Activated naive CD8-positive, alpha-beta T cell (primary cell): ENCODE measurements around the gene EPHB4.

Experiments
- H3K27ac Mint-ChIP-seq: one replicate; pipeline ENCODE4 v1.8.0; 2021; ENCODE audit warnings: mixed read lengths
- H3K27me3 Mint-ChIP-seq: one replicate; pipeline ENCODE4 v1.8.0; 2021; ENCODE audit warnings: mixed read lengths
- H3K36me3 Mint-ChIP-seq: one replicate; pipeline ENCODE4 v1.8.0; 2021; ENCODE audit warnings: mixed read lengths
- H3K4me1 Mint-ChIP-seq: one replicate; pipeline ENCODE4 v1.8.0; 2021; ENCODE audit warnings: low read depth, mixed read lengths
- H3K4me3 Mint-ChIP-seq: one replicate; pipeline ENCODE4 v1.8.0; 2021; ENCODE audit warnings: mild to moderate bottlenecking, mixed read lengths
- H3K9me3 Mint-ChIP-seq: one replicate; pipeline ENCODE4 v1.8.0; 2021; ENCODE audit warnings: low read depth, mixed read lengths

Gene EPHB4

DNA sequence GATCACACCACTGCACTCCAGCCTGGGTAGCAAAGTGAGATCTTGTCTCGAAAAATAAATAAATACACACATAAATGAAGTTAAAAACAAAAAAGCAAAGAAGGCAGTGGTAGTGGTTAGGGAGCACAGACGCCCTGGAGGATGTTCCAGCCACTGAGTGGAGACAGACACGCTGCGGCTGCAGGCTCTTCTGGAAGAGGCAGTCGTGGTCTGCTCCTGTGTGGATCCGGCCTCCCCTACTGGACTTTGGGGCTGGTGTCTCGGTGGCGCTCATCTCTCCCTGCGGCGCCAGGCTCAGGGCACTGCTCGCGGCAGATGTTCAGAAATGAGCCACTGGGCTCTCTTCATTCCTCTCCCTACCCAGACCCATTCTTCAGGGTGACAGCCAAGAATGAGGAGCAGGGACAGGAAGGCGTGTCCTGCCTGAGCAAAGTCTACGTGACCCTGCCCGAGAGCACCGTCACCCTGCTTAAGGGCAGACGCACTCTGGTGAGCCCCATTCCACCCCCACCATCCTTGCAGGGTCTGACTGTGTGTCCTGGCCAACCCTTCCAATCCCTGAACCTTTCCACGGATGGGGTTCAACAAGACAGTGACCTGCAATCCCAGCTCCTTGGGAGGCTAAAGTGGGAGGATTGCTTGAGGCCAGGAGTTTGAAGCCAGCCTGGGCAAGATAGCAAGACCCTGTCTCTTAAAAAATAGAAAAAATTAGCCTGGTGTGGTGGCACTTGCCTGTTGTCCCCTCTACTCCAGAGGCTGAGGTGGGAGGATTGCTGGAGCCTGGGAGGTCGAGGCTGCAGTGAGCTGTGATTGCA is 67.8 kb downstream of the EPHB4 start:
- no peaks in the 10 kb centered on the region for H3K27me3 Mint-ChIP-seq
- H3K4me1 Mint-ChIP-seq, result no peaks in the 10 kb centered on the region
- no peak overlapping the region for H3K4me3 Mint-ChIP-seq
- no peak overlapping the region for H3K27ac Mint-ChIP-seq
- H3K9me3 Mint-ChIP-seq, result no peaks in the 10 kb centered on the region
- no peaks in the 10 kb centered on the region for H3K36me3 Mint-ChIP-seq

DNA sequence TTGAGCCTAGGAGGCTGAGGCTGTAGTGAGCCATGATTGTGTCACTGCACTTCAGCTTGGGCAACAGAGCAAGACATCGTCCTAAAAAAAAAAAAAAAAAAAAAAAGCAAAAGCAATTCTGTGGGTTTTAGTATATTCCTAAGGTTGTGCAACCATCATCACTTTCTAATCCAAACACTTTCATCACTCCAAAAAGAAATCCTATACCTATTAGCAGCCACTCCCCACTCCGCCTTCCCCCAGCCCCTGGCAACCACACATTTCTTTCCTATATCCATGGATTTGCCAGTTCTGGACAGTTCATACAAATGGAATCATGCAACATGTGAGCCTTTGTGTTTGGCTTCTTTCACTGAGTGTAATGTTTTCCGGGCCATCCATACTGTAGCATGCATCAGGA is 73.6 kb downstream of the EPHB4 start:
- Mint-ChIP-seq H3K4me1 (no peaks in the 10 kb centered on the region), H3K36me3 (no peaks in the 10 kb centered on the region)

DNA sequence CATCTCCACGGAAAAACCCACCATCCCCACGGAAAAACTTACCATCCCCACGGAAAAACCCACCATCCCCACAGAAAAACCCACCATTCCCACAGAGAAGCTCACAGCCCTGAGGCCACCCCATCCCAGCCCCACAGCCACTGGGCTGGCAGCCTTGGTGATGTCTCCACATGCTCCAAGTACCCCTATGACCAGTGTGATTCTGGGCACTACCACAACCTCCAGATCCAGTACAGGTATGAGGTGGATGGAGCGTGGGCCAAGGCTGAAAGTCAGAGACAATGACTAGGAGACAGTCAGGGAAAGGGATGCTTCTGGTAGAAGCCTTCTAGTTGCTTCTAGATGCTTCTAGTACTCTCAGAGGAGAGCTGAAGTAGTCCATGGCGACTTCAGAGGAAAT is 74.3 kb downstream of the EPHB4 start:
- H3K27me3 Mint-ChIP-seq, result peaks cover 9% of the 10 kb centered on the region
- no peak overlapping the region for H3K4me3 Mint-ChIP-seq
- no peaks in the 10 kb centered on the region for H3K4me1 Mint-ChIP-seq
- H3K36me3 Mint-ChIP-seq, result no peaks in the 10 kb centered on the region
- no peaks in the 10 kb centered on the region for H3K9me3 Mint-ChIP-seq
- no peak overlapping the region for H3K27ac Mint-ChIP-seq

More for the DNA sequence above, 73.6 kb downstream of the EPHB4 start:
- Mint-ChIP-seq H3K9me3 (no peaks in the 10 kb centered on the region), H3K27me3 (peaks cover 7% of the 10 kb centered on the region), H3K27ac (no peak overlapping the region), H3K4me3 (no peak overlapping the region)
